HUES6 (cell line): ENCODE data around the gene STRIT1.
"Not testable (repeated sequence)": the region's sequence is repeated elsewhere in the genome, so short reads cannot be mapped to it uniquely, and the experiment has no call there.

Experiments used
- H3K27ac ChIP-seq: 2 replicates; pipeline ENCODE4 v1.7.0; 2013; ENCODE audit warnings: low read depth, mild to moderate bottlenecking, low read length, inconsistent platforms
- H3K27me3 ChIP-seq: 2 replicates; pipeline ENCODE4 v1.6.1; 2013; ENCODE audit warnings: low read length; ENCODE audit not compliant: control insufficient read depth, insufficient read depth
- H3K36me3 ChIP-seq: 2 replicates; pipeline ENCODE4 v1.6.1; 2013; ENCODE audit warnings: low read length; ENCODE audit not compliant: control insufficient read depth, insufficient read depth
- H3K4me1 ChIP-seq: 2 replicates; pipeline ENCODE4 v1.6.1; 2013; ENCODE audit warnings: low read length; ENCODE audit not compliant: control insufficient read depth, insufficient read depth
- H3K4me3 ChIP-seq: 2 replicates; pipeline ENCODE4 v1.5.1; 2013; ENCODE audit warnings: low read depth, low read length
- H3K9ac ChIP-seq: one replicate; pipeline ENCODE4 v1.6.1; 2013; ENCODE audit warnings: mild to moderate bottlenecking, low read length
- H3K9me3 ChIP-seq: 2 replicates; pipeline ENCODE4 v1.6.1; 2013; ENCODE audit warnings: low read depth, low read length; ENCODE audit not compliant: control insufficient read depth, insufficient read depth

Gene STRIT1

GRCh38 chr3:155292693-155293092 lies 790 bp downstream of the STRIT1 start:
- Histone ChIP-seq H3K9me3 (peaks cover 15% of the 10 kb centered on the region), H3K9ac (no peak overlapping the region), H3K36me3 (no peaks in the 10 kb centered on the region), H3K4me1 (peaks cover 5% of the 10 kb centered on the region; the same call in 1 of the 2 replicates), H3K27me3 (no peaks in the 10 kb centered on the region), H3K27ac (no peak overlapping the region), H3K4me3 (no peak overlapping the region)

GRCh38 chr3:155292133-155292532 lies 1.4 kb downstream of the STRIT1 start:
- H3K4me1 ChIP-seq = peaks cover 5% of the 10 kb centered on the region; the same call in 1 of the 2 replicates
- no peaks in the 10 kb centered on the region for H3K27me3 ChIP-seq
- H3K4me3 ChIP-seq = no peak overlapping the region
- no peak overlapping the region for H3K9ac ChIP-seq
- H3K36me3 ChIP-seq = no peaks in the 10 kb centered on the region
- peaks cover 11% of the 10 kb centered on the region for H3K9me3 ChIP-seq
- H3K27ac ChIP-seq = no peak overlapping the region

GRCh38 chr3:155286736-155287135 lies 6.7 kb downstream of the STRIT1 start:
- peaks cover 8% of the 10 kb centered on the region for H3K4me1 ChIP-seq
- H3K36me3 ChIP-seq = no peaks in the 10 kb centered on the region
- no peaks in the 10 kb centered on the region for H3K9me3 ChIP-seq
- no peak overlapping the region for H3K4me3 ChIP-seq
- no peaks in the 10 kb centered on the region for H3K27me3 ChIP-seq
- H3K27ac ChIP-seq = no peak overlapping the region
- H3K9ac ChIP-seq = no peak overlapping the region

- peaks cover 4% of the 10 kb centered on the region; the same call in 1 of the 2 replicates for H3K9me3 ChIP-seq
- H3K4me3 ChIP-seq = no peak overlapping the region
- H3K9ac ChIP-seq = no peak overlapping the region
- H3K27me3 ChIP-seq = no peaks in the 10 kb centered on the region
- no peaks in the 10 kb centered on the region for H3K36me3 ChIP-seq
- H3K4me1 ChIP-seq = peaks cover 8% of the 10 kb centered on the region
- H3K27ac ChIP-seq = no peak overlapping the region
Observed at GRCh38 chr3:155285936-155286335, 7.5 kb downstream of the STRIT1 start.

GRCh38 chr3:155283092-155284056 lies 10.1 kb downstream of the STRIT1 start:
- Histone ChIP-seq H3K9ac (no peak overlapping the region), H3K9me3 (peaks cover 25% of the 10 kb centered on the region), H3K36me3 (peaks cover 10% of the 10 kb centered on the region; the same call in 1 of the 2 replicates), H3K4me3 (no peak overlapping the region), H3K4me1 (peaks cover 8% of the 10 kb centered on the region), H3K27ac (no peak overlapping the region), H3K27me3 (no peaks in the 10 kb centered on the region)

- H3K9me3 ChIP-seq = peaks cover 25% of the 10 kb centered on the region
- H3K27me3 ChIP-seq = no peaks in the 10 kb centered on the region
- H3K4me1 ChIP-seq = peaks cover 8% of the 10 kb centered on the region
- H3K4me3 ChIP-seq = no peak overlapping the region
- H3K9ac ChIP-seq = peak overlapping the region; percentile 42
- peaks cover 16% of the 10 kb centered on the region; the same call in 1 of the 2 replicates for H3K36me3 ChIP-seq
- H3K27ac ChIP-seq = peak overlapping the region; percentile 77; the same call in 1 of the 2 replicates
Observed at GRCh38 chr3:155282385-155283091, 10.9 kb downstream of the STRIT1 start.

GRCh38 chr3:155281912-155282311 lies 11.6 kb downstream of the STRIT1 start:
- Histone ChIP-seq H3K9me3 (peaks cover 25% of the 10 kb centered on the region), H3K4me3 (peak overlapping the region; percentile 34; the same call in 1 of the 2 replicates), H3K27ac (peak overlapping the region; percentile 77; the same call in 1 of the 2 replicates), H3K9ac (peak overlapping the region; percentile 42), H3K36me3 (peaks cover 20% of the 10 kb centered on the region; the same call in 1 of the 2 replicates), H3K27me3 (no peaks in the 10 kb centered on the region), H3K4me1 (peaks cover 8% of the 10 kb centered on the region)

- H3K27ac ChIP-seq, H3K27me3 ChIP-seq, H3K4me1 ChIP-seq: not testable (repeated sequence)
- peaks cover 23% of the 10 kb centered on the region for H3K9me3 ChIP-seq
- peak overlapping the region; percentile 47; the same call in 1 of the 2 replicates for H3K4me3 ChIP-seq
- peak overlapping the region; percentile 56 for H3K9ac ChIP-seq
- peaks cover 27% of the 10 kb centered on the region; the same call in 1 of the 2 replicates for H3K36me3 ChIP-seq
Observed at GRCh38 chr3:155276089-155276488, 17.4 kb downstream of the STRIT1 start.

GRCh38 chr3:155275159-155275754 lies 18.2 kb downstream of the STRIT1 start:
- Histone ChIP-seq H3K9me3 (peaks cover 15% of the 10 kb centered on the region), H3K36me3 (peaks cover 27% of the 10 kb centered on the region; the same call in 1 of the 2 replicates), H3K4me3 (peak overlapping the region; percentile 47; the same call in 1 of the 2 replicates)
- H3K27ac ChIP-seq, H3K27me3 ChIP-seq, H3K4me1 ChIP-seq, H3K9ac ChIP-seq: not testable (repeated sequence)

- not testable (repeated sequence) for H3K4me1 ChIP-seq, H3K27me3 ChIP-seq, H3K27ac ChIP-seq, H3K9me3 ChIP-seq, H3K9ac ChIP-seq
- Histone ChIP-seq H3K36me3 (peaks cover 31% of the 10 kb centered on the region; the same call in 1 of the 2 replicates), H3K4me3 (peak overlapping the region; percentile 42; the same call in 1 of the 2 replicates)
Observed at GRCh38 chr3:155274435-155274834, 19.0 kb downstream of the STRIT1 start.
